Fibroblast of skin of right biceps (primary cell): ENCODE results near the gene KLC1.
"Not testable (repeated sequence)": the region's sequence is repeated elsewhere in the genome, so short reads cannot be mapped to it uniquely, and the experiment has no call there.

ENCODE experiments used
- DNase-seq: peaks from one replicate; pipeline ENCODE4 v3.0.0-alpha.2; 2013

KLC1 gene

DNA sequence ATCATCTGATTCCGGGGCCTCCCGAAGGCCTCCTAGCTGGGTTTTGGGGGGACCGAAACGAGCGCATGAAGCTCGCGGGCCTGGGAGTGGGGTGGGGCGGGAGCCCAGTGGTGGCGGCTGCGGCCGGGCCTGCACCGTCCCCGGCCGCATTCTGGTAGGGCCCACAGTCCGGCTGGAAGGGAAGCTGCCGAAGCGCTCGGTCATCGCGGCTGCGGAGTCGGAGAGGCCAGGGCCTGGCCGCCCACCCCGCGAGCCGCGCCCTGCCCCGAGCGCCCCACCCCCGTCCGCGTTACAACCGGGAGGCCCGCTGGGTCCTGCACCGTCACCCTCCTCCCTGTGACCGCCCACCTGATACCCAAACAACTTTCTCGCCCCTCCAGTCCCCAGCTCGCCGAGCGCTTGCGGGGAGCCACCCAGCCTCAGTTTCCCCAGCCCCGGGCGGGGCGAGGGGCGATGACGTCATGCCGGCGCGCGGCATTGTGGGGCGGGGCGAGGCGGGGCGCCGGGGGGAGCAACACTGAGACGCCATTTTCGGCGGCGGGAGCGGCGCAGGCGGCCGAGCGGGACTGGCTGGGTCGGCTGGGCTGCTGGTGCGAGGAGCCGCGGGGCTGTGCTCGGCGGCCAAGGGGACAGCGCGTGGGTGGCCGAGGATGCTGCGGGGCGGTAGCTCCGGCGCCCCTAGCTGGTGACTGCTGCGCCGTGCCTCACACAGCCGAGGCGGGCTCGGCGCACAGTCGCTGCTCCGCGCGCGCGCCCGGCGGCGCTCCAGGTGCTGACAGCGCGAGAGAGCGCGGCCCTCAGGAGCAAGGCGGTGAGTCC lies at the start of gene KLC1:
Gene KLC1 (plus strand): TSS at position 528 of the 819 bp plus-strand sequence. CDS start 25,354 bp downstream, outside the sequence.
- peak; percentile 78 for DNase-seq

DNA sequence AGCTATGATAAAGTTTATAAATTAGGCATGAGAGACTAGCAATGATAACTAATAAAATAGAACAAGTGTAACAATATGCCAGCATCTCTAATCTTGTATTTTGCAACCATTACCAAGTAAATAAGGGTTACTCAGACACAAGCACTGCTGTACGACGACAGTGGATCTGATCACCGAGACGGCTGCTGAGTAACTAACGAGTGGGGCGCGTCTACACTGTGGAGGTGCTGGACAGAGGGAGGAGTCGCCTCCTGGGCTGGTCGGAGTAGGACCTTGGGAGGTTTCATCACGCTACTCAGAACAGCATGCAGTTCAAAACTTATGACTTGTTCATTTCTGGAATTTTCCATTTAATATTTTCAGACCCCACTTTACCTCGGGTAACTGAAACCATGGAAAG lies 47.8 kb upstream of the KLC1 start:
- no peak for DNase-seq

DNA sequence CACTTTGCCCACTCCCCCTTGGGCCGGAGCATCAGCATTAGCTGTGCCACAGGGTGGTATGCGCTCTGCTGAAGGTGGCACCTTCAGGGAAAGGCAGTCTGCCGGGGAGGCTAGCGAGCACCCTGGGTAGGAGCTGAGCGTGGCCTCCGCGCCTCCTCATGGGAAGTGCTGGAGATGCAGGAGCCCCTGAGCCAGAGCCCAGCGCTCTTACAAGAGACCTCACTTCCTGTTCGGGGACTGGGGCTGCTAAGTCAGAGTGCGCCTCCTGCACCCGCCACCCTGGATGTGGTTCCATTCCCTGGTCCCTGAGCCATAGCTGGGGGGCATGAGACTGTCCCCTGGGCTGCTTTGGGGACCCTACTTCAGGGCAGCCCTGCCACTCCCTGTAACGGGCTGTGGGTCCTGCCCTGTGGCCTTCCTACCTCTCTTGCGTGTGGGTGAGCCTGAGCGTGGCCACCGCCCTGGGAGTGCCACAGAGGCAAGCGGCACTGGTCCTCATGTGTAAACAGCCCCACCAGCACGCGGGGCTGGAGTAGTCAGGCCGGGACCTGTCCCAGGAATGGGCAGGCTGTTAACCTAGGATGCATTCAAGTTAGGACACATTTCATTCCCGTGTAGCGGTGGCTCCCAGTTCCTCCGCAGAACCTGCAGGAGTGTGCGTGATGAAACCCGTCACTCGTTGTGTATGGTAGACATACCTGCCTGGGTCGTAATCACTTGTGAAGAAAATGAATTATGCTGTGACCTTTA lies 46.9 kb upstream of the KLC1 start:
- DNase-seq = no peak

DNA sequence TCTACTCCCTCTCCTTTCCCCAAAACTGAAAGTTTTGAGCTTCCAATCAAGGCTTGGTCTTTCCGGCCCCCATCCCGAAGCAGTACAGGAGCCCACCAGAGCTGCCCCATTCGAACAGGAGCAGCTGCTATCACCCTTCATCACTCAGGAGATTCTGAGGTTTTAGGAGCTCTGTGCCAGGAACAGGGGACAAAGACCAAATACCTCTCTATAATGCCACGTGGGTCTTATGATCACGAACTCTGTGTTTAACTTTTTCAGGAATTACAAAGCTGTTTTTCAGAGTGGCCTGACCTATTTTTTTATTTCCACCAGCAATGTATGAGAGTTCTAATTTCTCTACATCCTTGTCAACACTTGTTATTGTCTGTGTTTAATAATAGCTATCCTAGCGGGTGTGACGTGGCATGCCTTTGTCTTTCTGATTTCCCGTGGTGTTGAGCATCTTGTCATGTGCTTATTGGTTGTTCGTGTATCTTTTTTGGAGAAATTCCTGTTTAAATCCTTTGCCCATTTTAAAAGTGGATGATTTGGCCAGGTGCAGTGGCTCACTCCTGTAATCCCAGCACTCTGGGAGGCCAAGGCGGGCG lies 44.6 kb upstream of the KLC1 start:
- DNase-seq = no peak

DNA sequence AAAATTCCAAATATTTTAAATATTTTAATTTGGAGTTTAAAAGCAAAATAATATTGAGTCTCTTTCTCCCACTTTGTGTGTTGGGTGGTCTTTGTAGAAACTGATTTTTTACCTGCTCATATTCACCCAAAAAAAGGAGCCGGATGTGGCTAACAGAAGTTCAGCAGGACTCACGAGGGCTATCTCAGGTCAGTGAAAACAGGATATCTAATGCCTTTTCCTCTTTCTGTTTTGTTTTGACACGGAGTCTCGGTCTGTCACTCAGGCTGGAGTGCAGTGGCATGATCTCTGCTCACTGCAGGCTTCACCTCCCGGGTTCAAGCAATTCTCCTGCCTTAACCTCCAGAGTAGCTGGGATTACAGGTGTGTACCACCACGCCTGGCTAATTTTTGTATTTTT lies 35.4 kb upstream of the KLC1 start:
- DNase-seq = no peak

DNA sequence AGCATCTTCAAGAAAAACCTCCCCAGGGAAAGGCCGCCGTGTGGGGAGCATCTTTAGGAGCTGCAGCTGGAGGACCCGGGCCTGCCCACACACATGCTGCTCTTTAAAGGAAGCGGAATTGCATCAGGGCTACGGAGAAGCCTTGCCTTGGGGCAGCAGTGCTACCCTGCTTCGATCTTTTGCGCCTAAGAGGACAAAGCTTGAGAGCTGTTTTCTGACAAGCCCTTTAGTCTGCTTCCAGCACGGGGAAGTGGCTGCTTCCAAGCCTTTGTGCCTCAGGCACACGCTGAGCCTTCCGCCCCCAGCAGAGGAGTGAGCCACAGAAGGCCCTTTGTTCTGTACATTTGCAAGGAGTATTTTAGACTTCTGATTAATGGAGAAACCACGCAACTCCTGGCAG lies 34.7 kb upstream of the KLC1 start:
- DNase-seq = peak; percentile 58

DNA sequence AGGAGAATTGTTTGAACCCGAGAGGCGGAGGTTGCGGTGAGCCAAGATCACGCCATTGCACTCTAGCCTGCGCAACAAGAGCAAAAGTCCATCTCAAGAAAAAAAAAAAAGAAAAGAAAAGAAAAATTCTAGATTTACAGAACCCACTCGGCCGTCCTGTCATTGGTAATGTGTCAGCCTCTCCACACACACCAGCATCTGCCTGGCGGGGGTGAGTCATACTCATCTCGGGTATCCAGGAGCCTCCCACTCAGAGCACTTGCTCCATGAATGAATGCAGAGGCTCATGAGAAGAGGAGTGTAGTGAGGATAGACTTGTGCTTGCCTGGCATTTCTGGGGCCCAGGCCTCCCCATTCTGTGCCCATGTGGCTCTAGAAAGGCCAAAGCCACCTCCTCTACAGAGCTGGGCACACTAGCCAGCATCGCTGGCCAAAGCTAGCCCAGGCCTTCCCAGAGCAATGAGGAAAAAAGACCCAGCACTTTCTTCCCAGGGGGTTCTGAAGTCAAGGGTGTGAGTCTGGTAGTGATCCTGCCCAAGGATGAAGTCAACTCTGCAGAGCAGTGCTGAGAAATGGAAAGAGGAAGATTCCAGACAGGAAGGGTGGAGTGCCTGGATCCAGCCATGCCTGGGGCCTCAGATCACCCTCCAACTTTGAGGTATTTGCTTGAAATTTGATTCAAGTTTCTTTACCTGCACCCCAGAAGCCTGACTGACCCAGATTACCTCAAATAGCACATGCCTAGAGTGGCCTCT lies 31.2 kb upstream of the KLC1 start:
- DNase-seq = peak; percentile 83

DNA sequence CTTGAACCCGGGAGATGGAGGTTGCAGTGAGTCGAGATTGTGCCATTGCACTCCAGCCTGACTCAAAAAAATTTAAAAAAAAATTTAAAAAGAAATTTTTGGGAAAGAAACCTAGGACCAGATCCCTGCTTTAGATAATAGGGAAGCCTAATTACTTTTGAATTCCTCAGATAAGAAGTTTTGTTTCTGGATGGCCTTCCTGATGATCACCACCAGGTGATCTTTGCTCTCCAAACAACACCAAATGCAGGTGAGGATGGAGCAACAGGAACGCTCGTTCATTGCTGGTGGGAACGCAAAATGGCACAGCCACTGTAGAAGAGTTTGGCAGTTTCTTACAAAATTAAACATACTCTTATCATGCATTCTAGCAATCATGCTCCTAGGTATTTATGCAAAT lies 28.5 kb upstream of the KLC1 start:
- no peak for DNase-seq

DNA sequence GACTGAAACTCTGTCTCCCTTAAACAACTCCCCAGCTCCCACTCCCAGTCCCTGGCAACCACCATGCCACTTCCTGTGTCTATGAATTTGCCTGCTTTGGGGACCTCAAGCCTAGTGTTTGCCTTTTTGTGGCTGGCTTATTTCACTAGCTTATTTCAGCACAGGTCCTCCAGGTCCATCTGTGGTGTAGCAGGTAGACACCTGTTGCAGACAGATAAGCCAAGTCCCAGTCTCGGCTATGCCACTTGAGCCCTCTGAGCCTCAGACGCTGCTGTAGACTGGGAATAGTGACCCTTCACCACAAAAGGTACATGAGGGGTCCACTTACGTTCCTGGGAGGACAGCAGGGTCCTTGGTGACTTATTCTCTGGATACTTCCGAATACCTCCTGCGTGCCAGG lies 24.4 kb upstream of the KLC1 start:
- DNase-seq = no peak

DNA sequence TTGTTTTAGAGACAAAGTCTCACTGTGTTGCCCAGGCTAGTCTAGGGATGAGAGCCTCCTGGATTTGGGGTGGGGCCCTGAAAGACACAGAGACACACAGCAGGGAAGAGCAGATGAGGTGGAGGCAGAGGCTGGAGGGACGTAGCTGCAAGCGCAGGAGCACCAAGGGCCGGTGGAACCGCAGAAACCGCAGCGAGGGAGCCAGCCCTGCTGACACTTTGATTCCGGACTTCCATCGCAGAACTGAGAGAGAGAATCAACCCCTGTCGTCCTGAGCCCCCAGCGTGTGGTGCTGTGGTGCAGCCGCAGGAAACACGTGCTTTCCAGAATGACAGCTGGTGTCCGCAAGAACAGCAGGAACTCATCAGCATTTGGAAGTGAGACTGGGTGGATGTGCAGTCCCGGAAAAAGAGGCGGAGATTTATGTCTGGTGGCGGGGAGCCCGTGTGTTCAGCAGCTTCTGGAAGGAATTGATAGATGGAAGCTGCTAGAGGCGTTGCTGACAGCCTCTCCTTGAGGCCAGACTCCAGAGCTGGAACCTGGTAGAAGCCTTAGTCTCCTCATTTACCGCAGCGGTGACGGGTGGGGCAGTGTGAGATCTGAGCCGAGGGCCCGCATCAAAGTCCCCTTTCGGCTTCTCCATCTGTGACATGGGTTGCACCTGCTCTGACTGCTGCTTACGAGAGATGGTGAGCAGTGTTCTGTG lies 21.9 kb upstream of the KLC1 start:
- peak; percentile 92 for DNase-seq

DNA sequence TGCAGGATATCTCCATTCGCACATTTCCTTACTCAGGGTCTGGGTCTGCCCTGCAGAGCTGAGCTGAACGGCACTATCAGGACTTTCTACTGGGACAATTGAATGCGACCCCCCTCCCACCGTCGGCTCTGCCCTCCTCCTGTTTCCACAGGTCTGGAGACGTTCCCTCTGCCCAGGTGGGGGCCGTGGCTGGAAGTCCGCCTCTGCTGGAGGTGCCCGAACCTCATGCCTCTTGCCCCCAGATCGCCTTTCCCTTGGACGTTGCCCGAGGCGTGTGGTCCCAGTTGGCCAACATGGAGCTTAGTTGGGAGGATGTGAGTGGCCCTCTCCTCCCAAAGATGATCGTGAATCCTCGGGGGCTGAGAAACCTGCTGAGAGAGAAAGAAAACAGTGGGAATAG lies 21.2 kb upstream of the KLC1 start:
- DNase-seq = no peak

DNA sequence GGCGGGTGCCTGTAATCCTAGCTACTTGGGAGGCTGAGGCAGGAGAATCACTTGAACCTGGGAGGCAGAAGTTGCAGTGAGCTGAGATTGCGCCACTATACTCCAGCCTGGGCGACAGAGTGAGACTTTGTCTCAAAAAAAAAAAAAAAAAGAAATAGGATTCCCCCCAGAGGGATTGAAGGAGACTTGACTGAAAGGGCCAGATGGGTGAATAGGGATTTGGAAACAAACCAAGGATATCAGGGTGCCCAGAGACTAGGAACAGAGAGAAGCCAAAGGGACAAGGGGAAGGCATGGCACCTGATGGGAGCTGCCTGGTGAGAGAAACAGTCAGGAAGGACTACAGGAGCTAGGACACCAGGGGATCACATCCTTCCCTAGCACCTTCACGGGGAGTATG lies 19.9 kb upstream of the KLC1 start:
- not testable (repeated sequence) for DNase-seq

DNA sequence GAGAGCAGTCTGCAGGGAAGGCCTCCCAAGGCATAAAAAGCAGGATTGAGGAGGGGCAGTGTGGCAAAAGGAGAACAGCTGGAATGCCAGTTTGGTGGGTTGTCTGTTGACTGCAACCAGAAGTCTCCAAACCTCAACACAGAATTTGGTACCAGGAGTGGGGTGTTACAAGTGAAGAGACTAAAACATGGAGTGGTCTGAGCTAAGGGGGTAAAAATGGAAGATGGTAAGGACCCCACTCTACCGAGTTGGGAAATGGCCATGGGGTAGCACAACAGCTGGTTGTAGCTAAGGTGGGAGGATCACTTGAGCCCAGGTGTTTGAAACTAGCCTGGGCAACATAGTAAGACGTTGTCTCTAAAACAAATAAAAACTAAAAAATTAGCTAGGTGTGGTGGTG lies 17.8 kb upstream of the KLC1 start:
- DNase-seq = no peak

DNA sequence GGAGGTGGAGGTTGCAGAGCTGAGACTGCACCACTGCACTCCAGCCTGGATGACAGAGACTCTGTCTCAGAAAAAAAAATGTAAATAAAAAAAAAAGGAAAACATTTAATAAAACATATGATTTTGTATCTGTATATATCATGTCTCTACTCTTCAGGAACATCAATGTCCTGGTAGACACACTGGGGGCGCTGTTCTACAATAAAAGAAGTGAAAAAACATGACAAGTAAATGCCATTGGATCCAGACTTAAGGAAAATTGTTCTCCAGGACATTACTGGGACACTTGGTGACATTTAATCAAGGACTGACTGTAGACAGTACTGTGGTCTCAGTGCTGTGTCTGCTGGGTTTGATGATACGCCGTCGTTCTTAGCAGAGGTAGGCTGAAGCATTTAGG lies 15.5 kb upstream of the KLC1 start:
- DNase-seq = no peak

DNA sequence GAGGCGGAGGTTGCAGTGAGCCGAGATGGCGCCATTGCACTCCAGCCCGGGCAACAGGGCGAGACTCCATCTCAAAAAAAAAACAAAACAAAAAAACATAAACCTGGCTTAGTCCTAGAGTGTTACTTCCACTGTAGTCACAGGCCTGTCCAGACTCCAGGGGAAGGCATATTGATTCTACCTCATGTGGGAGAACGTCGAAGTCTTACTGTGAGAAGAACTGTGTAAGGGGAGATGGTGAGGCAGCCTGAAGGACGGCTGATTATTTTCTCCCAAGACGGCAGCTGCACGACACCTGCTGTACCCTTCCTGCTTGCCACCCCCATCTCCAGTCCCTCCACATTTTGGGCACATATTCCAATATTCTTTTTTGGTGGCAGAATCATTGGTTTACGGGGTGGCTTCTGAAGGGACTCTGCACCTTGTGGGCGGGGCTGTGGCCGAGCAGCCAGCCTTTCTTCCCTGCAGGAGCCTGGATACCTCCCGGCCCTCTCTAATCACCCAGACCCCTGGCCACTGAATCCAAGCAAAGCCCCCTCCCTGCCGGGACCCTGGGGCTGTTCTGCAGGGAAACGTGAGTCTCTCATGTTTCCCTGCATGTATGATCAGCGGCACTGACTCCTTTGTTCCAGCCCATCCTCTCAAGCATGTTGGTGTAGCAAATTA lies 12.2 kb upstream of the KLC1 start:
- no peak for DNase-seq

DNA sequence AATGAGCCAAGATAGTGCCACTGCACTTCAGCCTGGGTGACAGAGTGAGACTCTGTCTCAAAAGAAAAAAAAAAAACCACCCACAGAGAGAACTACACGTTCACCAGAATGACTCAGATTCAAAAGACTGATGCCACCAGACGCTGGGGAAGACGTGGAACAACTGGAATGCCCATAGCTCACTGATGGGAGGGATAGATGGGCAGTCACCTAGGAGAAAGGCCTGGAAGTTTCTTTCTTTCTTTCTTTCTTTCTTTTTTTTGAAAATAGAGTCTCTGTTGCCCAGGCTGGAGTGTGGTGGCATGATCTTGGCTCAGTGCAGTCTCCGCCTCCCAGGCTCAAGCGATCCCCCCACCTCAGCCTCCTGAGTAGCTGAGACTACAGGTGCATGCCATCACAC lies 10.0 kb upstream of the KLC1 start:
- no peak for DNase-seq

DNA sequence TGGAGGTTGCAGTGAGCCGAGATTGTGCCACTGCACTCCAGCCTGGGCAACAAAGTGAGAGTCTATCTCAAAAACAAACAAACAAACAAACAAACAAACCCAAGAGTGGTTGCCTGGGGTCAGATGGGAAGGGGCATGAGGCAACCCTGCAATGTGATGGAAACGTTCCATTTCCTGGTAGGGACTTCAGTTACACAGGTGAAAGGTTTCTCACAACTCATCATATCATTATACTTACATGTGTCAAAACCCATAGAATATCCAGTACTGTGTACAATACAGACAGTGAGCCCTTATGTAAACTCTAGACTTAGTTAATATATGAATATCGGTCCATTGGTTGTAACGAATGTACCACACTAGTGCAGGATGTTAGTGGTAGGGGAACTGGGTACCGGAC lies 7.2 kb upstream of the KLC1 start:
- no peak for DNase-seq

DNA sequence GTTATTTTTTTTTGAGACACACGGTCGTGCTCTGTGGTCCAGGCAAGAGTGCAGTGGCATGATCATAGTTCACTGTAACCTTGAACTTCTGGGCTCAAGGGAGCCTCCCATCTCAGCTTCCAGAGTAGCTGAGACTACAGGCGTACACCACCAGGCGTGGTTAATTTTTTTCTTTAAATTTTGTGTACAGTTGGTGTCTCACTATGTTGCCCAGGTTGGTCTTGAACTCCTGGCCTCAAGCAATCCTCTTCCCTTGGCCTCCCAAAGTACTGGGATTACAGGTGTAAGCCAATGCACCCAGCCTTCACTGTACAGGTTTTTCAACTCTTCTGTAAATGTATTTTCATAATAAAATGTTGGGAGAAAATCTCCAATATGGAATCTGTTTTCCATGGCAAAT lies 5.7 kb upstream of the KLC1 start:
- DNase-seq = no peak

DNA sequence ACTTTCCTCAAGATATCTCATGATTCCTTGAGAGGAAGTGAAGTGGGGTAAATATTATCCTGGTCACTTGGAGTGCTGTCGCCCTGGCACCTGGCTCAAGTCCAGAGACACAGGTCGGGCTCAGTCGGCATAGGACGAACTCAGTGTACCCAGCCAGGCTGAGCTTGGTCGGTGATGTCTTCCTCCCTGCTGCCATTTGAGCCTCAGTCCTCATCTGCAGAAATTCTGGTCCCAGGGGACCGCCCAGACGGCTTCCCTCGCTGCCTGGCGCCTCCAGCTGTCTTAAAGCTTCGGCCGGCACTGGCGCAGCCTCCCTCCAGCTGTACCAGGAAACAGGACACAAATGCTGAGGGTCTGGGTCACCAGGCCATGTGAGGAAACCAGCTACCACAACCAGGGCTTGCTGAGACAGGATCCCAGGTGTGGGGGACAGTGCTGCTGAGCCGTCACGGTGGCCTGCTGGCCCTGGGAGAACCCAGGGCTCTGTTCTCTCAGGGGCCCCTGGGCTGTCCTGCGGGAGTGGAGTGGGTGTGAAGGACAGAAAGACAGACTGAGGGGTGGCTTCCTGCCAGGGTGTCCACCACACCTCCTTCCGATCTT lies 5.0 kb upstream of the KLC1 start:
- no peak for DNase-seq

DNA sequence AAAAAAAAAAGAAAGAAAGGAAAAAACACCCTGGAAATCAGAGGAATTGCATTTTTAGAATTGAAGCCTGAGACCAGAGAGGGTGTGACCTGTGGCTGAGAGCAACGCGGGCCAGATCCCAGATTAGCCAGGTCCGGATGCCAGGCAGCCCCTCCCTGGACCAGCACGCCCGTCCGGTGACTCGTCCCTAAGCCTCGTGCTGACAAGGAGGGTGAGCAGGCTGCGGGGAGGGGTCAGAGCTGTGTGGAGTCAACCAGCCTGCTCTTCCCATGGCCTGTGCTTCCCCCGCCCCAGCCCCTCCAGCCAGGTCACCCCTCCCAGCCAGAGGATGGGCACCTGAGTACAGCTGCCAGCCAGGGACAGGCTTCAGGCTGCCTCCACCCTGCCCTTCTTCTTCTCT lies 4.2 kb upstream of the KLC1 start:
- DNase-seq = peak; percentile 66

DNA sequence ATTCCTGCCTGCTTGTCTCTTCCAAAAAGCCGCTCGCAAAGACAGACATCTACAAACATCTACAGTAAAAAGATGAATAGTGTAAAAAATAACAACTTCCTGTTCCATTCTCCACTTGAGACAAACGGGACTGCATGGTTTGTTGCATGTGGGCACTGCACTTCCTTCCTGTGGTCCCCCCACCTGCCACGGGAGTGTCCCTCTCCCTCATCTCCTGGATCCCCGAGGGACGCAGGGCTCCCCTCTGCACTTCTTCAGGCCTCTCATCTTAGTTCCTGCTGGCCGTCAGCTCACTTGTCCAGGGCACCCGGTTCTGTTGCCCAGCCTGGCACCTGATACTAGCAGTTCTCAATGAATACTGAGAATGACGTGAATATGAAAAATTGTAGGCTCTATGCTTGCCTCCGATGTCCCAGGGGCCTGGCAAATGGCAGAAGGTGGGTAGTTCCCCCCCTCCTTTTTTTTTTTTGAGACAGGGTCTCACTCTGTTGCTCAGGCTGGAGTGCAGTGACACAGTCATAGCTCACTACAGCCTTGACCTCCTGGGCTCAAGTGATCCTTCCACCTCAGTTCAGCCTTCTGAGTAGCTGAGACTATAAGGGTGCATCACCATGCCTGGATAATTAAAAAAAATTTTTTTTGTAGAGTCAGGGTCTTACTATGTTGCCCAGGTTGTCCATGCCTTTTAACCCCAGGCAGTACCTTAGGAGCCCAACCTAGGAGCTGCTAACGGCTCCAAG lies 3.5 kb upstream of the KLC1 start:
- no peak for DNase-seq
